ENCODE results near the gene LANCL1.
"Not testable (repeated sequence)": the region's sequence is repeated elsewhere in the genome, so short reads cannot be mapped to it uniquely, and the experiment has no call there.

LANCL1 gene

DNA sequence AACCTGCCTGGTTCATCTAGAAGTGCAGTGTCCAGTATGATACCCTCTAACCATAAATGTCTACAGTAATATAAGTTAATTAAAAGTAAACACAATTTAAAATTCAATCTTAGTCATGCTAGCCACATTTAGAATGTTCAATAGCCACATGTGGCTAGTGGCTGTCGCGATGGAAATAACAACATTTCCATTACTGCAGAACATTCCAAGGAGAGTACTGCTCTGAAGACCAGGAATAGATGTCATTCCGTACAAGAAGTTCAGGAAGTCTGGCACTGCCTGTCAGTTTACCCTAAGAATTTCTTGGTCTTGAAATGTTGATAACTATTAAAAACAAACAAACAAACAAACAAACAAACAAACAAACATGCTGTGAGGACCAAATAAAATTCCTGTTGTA is 17.2 kb downstream of the LANCL1 start:
- no peak for DNase-seq (ENCODE audit: low read depth)

DNA sequence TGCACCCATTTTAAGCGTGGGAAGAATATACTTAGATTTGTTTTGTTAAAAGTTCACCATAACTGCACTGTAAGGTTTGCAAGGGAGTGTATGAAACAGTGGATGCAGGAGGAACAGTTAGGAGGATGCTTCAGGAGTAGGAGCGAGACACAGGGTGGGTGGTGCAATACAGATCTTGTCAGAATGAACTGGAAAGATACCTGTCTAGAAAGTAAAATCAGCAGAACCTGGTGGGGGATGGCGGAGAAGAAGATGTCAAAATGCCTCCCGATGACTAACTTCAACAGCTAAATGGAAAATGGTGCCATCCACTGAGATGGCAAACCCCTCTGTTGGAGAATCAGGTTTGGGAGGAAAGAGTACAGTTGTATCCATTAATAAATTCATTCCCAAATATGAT is 18.2 kb downstream of the LANCL1 start:
- no peak for DNase-seq (ENCODE audit: low read depth)

- DNase-seq (ENCODE audit: low read depth) = no peak
These were observed 20.0 kb downstream of the LANCL1 start for GRCh38 chr2:210456571-210456970.

DNA sequence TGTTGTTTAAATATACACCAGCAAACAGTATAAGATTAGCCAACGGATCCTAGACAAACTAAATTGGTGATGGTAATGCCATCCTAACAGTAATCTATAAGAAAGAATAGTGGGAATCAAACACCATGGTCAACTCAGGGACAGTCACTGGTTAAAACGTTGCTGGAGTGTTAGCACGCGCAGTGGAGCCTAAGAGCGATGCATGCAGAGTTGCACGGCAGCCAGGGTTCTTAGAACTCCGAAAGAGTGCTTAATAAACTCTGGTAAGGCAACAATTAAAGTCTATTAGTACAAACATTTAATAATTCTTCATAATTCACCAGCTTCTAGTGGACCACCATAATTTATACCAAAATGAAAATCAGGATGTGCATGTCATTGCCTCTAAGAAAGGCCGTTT is 22.2 kb downstream of the LANCL1 start:
- no peak for DNase-seq (ENCODE audit: low read depth)

DNA sequence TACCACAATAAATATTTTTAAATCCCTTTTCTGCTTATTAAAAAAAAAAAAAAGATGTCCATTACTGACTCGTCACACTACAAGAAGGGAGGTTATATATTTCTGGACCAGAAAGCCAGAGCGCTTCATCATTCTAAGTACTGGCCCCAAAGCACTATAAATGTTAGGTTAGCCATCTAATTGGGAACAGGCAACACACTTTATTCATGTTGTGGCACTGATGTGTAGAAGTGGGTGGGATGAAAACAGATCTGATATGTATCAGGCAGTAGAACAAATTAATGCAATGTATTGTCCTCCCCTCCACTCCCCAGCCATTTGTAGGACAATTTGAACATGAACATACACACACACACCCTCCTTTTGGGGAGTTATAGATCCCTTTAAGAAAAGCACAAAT is 24.4 kb downstream of the LANCL1 start:
- DNase-seq (ENCODE audit: low read depth) = no peak

DNA sequence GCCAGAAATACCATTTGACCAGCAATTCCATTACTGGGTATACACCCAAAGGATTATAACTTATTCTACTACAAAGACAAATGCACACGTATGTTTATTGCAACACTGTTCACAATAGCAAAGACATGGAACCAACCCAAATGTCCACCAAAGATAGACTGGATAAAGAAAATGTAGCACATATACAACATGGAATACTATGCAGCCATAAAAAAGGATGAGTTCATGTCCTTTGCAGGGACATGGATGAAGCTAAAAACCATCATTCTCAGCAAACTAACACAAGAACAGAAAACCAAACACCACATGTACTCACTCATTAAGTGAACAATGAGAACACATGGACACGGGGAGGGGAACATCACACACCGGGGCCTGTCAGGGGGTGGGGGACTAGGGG is 25.6 kb downstream of the LANCL1 start:
- not testable (repeated sequence) for DNase-seq (ENCODE audit: low read depth)

- DNase-seq (ENCODE audit: low read depth) = no peak
These were observed 30.8 kb downstream of the LANCL1 start for GRCh38 chr2:210445732-210446131.

- no peak for DNase-seq (ENCODE audit: low read depth)
These were observed 31.3 kb downstream of the LANCL1 start for GRCh38 chr2:210445116-210445707.

GRCh38 chr2:210443527-210443926 is 33.0 kb downstream of the LANCL1 start:
- no peak for DNase-seq (ENCODE audit: low read depth)

- no peak for DNase-seq (ENCODE audit: low read depth)
These were observed 33.7 kb downstream of the LANCL1 start for GRCh38 chr2:210442878-210443277.

GRCh38 chr2:210442457-210442856 is 34.1 kb downstream of the LANCL1 start:
- DNase-seq (ENCODE audit: low read depth) = no peak

DNA sequence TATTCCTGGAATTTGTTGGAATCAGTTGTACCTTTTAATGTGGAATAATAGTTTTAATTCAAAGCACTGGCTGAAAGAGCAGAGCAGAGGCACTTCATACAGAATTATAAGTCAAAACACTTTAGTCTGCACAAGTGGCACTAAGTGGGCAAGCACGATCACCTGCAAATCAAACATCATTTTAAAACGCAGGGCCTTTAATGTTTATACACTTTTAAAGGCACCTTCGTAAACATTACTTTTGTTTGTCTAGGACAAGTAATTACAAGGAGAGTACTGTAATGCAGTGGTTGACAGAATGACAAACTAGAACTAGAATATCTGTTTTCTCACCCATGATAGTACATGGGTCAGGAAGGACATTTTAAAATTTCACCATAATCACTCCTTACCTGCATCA is 36.4 kb downstream of the LANCL1 start:
- DNase-seq (ENCODE audit: low read depth) = no peak

DNA sequence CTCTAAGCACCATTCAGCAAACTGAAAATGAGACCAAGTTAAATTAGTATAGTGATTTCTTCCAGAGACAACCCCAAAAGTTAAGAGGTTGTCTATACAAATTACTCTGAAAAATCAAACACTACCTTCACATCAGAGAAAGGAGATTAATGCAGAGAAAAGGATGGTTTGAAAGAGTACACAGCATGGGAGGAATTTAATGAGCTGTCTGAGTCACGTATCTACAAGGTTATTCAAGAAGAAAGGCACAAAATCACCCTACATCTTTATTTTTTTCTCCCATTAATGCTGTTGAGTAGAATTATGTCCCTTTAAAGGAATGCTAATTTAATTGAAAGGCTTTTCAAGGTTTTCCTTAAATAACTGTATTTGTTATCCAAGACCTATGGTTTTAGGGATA is 41.1 kb downstream of the LANCL1 start:
- no peak for DNase-seq (ENCODE audit: low read depth)

DNA sequence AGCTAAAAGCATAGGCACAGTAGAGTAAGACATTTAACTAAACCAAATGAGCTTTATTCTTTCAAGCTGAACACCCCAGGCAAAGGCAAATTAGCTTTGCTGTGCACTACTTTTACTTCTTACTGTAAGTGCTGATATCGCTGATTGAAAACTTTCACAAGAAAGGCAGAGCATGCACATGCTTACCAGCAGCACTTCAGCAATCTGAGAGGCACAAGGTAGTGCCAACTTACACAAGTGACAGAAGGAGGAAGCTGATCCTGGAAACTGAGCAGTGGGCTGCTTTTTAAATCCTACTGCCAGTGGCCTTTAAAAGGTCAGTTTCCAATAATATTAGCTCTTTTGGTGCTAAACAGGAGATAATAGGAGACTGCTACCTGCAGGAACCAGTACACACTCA is 43.9 kb downstream of the LANCL1 start:
- DNase-seq (ENCODE audit: low read depth) = no peak

GRCh38 chr2:210429403-210430137 is 47.0 kb downstream of the LANCL1 start:
- no peak for DNase-seq (ENCODE audit: low read depth)

DNA sequence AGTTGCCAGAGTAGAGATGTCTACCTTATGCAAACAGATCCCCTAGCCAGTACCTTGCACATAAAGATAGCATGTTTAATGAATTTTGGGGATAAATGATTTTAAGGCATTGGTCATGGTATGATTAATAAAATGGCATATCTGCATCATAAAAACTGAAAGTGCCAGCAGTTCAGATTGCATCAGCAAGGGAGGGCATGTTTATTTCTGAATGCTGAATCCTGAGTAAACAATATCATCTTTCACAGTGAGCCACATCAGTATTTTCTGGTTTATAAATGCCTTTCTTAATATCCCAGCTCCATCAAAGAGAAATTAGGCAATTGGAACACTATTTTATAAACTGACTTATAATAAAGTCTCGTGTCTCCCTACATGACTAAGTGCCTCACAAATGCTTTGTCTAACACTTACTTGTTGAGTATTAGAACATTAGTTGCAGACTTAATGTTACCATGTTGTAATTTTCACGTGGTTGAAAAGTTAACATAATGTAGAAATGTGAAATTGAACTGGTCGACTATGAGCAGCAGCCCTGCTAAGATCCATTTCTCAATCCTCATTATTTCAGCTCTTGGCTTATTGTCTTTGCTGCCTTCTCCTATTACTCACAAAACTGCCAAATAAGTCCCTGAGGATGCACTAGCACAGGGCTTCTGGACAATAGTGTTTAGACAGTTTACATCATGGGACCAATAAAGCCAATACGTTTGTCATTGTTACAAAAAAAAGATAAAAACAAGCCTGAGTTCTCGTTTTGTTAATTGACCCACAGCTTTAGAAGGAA is 48.0 kb downstream of the LANCL1 start:
- no peak for DNase-seq (ENCODE audit: low read depth)

- DNase-seq (ENCODE audit: low read depth) = not testable (repeated sequence)
These were observed 49.2 kb downstream of the LANCL1 start for GRCh38 chr2:210427309-210427708.

GRCh38 chr2:210422366-210422765 is 54.2 kb downstream of the LANCL1 start:
- no peak for DNase-seq (ENCODE audit: low read depth)

DNA sequence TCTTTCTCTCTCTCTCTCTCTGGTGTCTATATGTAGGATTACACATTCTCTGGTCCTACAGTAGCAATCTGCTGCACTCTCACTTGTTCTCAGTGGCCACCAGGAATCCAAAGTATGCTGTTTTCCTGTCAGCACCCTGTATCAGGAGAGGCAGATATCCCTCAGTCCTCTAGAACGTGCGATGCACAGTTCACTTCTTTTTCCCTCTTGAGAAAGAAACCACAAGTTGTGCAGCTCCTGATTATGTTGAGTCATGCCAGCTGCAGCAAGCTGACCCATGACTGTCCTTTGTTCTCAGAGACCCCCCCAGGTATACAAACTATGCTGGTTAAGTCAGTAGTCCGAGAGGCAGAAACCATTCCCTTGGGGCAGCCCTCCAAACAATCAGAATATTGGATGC is 54.6 kb downstream of the LANCL1 start:
- no peak for DNase-seq (ENCODE audit: low read depth)

- DNase-seq (ENCODE audit: low read depth) = no peak
These were observed 63.9 kb downstream of the LANCL1 start for GRCh38 chr2:210412660-210413059.

- no peak for DNase-seq (ENCODE audit: low read depth)
These were observed 66.0 kb downstream of the LANCL1 start for GRCh38 chr2:210410542-210410941.

GRCh38 chr2:210399440-210400041 is 77.0 kb downstream of the LANCL1 start:
- no peak for DNase-seq (ENCODE audit: low read depth)

DNA sequence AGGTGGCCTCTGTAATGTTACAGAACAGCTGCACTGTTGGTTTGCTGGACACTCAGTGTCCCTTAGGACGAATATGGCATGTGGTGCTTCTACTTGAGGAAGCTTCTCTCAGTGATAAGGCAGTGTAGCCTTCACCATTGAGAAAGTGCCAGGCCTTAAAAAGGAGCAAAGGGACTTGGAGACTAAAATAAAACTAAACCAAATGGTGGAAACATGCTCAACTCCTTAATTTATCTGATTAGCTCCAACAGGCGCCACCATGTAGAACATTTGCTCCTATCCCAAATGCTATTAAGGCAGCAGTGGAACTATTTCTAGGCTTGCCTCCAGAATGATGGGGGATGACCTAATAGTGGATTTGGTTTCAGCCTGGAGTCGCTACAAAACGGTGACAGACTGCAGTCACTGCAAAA is 84.1 kb downstream of the LANCL1 start:
- no peak for DNase-seq (ENCODE audit: low read depth)

All from activated T-helper 1 cell treated with Interleukin-2 at 50 U/mL for 16 hours (primary cell).